ENCODE data around the gene NSA2. TPM values are rescaled to one million over a fixed set of nuclear protein-coding genes. Genes with fewer than 3 reads are reported as not detected.

NSA2 gene
- total RNA-seq, 1 donor from 2014 or later: 82.9 TPM

DNA sequence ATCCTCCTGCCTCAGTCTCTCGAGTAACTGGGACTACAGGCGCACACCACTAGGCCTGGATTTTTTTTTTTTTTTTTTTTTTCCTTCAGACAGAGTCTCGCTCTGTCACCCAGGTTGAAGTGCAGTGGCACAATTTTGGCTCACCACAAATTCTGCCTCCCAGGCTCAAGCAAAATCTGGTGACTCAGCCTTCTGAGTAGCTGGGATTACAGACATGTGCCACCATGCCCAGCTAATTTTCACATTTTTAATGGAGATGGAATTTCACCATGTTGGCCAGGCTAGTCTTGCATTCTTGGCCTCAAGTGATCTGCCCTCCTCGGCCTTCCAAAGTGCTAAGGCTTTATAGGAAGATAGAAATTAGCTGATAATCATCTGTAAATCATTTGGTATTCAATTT, 43.9 kb downstream of the NSA2 start:
- DNase-seq (ENCODE audit: low read depth, low spot score): no peak

GRCh38 chr5:74816875-74817274, 49.8 kb downstream of the NSA2 start:
- no peak for DNase-seq (ENCODE audit: low read depth, low spot score)

- DNase-seq (ENCODE audit: low read depth, low spot score): no peak
These were observed 55.2 kb downstream of the NSA2 start for GRCh38 chr5:74822288-74822687.

- DNase-seq (ENCODE audit: low read depth, low spot score): no peak
These were observed 62.4 kb downstream of the NSA2 start for GRCh38 chr5:74829413-74829812.

Other genes with a start within 250 kb of the NSA2 start
- gene ENC1, start 126.5 kb upstream of the NSA2 start, total RNA-seq: 71.5 and 101 TPM in 2 replicates
- gene HEXB, start 82.0 kb upstream of the NSA2 start, total RNA-seq: 161 and 165 TPM in 2 replicates
- 40.6 and 55.2 TPM in 2 replicates for gene GFM2, start 132 bp upstream of the NSA2 start, total RNA-seq
- gene FAM169A, start 99.1 kb downstream of the NSA2 start, total RNA-seq: 0.13 and 0.71 TPM in 2 replicates